Measurements from ENCODE around the gene CLEC19A. TPM values are rescaled to one million over a fixed set of nuclear protein-coding genes. Genes with fewer than 3 reads are reported as not detected.

CLEC19A gene
- total RNA-seq, 1 donor from 2014 or later: not detected

GRCh38 chr16:19359556-19359955, 74.0 kb downstream of the CLEC19A start:
- no peak for DNase-seq
- intact Hi-C loops (cut with DNase I): no loop called here
- no peak for ATAC-seq (ENCODE audit: poor library complexity)

Other genes with a start within 250 kb of the CLEC19A start
- gene COQ7, start 218.1 kb upstream of the CLEC19A start, total RNA-seq: 39.4 TPM
- 15.7 TPM for gene ITPRIPL2, start 171.8 kb upstream of the CLEC19A start, total RNA-seq
- gene SYT17, start 117.5 kb upstream of the CLEC19A start, total RNA-seq: 0.54 TPM
- not detected for gene TMC5, start 132.2 kb downstream of the CLEC19A start, total RNA-seq
- gene GDE1, start 236.4 kb downstream of the CLEC19A start, total RNA-seq: 116 TPM
- 6.1 TPM for gene CCP110, start 238.2 kb downstream of the CLEC19A start, total RNA-seq

Data from Right ventricle myocardium superior (tissue), 1 donor.